IMR-90 (cell line): ENCODE results near the gene VGF. TPM values are rescaled to one million over a fixed set of nuclear protein-coding genes. Genes with fewer than 3 reads are reported as not detected.

Source experiments
- ATAC-seq: fragments of 200-7000 bp; cut with Tn5 transposase; 2 replicates; pipeline ENCODE4 v1.9.1; 2020; ENCODE audit warnings: low read depth, mild to moderate bottlenecking, moderate library complexity
- BruUV-seq: library from RNA; stranded (reverse); fragments of 400-500 nt; replicated peaks from 2 replicates; lab custom pipeline; 2021; lab: Mats Ljungman, UMichigan
- CTCF ChIA-PET: fragments of 300-600 bp; formaldehyde crosslinking; extraction: SDS; loops from one replicate; lab custom pipeline; 2021; ENCODE audit warnings: antibody characterized with exemption; lab: Yijun Ruan, JAX
- POLR2A ChIA-PET: fragments of 300-600 bp; sonication (Branson Sonifier 250); formaldehyde crosslinking; loops from one replicate; lab custom pipeline; 2022; ENCODE audit warnings: antibody characterized with exemption; ENCODE audit not compliant: unreplicated experiment; lab: Charles Lee
- DNase-seq: peaks from one replicate; pipeline ENCODE4 v3.0.0; 2013
- H2AFZ ChIP-seq: replicated peaks from 2 replicates; pipeline ENCODE3; 2013; ENCODE audit warnings: low read length, mild to moderate bottlenecking; ENCODE audit not compliant: poor library complexity
- H2AK5ac ChIP-seq: 2 replicates; pipeline ENCODE4 v1.6.1; 2013; ENCODE audit warnings: low read depth, low read length, inconsistent platforms
- H2AK9ac ChIP-seq: replicated peaks from 2 replicates; pipeline ENCODE3; 2013; ENCODE audit warnings: mild to moderate bottlenecking, low read depth, low read length, moderate library complexity; ENCODE audit not compliant: poor library complexity
- H2BK120ac ChIP-seq: 2 replicates; pipeline ENCODE4 v1.6.1; 2013; ENCODE audit warnings: low read depth, low read length, inconsistent platforms
- H2BK15ac ChIP-seq: 3 replicates; pipeline ENCODE4 v1.6.1; 2013; ENCODE audit warnings: low read depth, low read length, inconsistent platforms
- H2BK20ac ChIP-seq: 2 replicates; pipeline ENCODE4 v1.6.1; 2013; ENCODE audit warnings: low read depth, mild to moderate bottlenecking, inconsistent platforms, low read length, moderate library complexity
- H2BK5ac ChIP-seq: 2 replicates; pipeline ENCODE4 v1.6.1; 2013; ENCODE audit warnings: mild to moderate bottlenecking, low read depth, low read length, inconsistent platforms; ENCODE audit not compliant: poor library complexity, severe bottlenecking
- H3K14ac ChIP-seq: replicated peaks from 2 replicates; pipeline ENCODE4 v1.6.1; 2013; ENCODE audit warnings: low read depth, low read length, inconsistent platforms
- H3K18ac ChIP-seq: 2 replicates; pipeline ENCODE4 v1.6.1; 2013; ENCODE audit warnings: low read depth, low read length, control low read depth
- H3K23ac ChIP-seq: 2 replicates; pipeline ENCODE4 v1.6.1; 2013; ENCODE audit warnings: low read depth, low read length, inconsistent platforms
- H3K27ac ChIP-seq: 2 replicates; pipeline ENCODE4 v1.5.1; 2013; ENCODE audit warnings: mild to moderate bottlenecking, control low read depth, low read length; ENCODE audit not compliant: insufficient read depth
- H3K27me3 ChIP-seq: 2 replicates; pipeline ENCODE4 v1.6.1; 2013; ENCODE audit warnings: low read length; ENCODE audit not compliant: control insufficient read depth, insufficient read depth
- H3K36me3 ChIP-seq: 2 replicates; pipeline ENCODE4 v1.6.1; 2013; ENCODE audit warnings: low read length, mixed read lengths; ENCODE audit not compliant: control insufficient read depth, insufficient read depth
- H3K4ac ChIP-seq: 2 replicates; pipeline ENCODE4 v1.6.1; 2013; ENCODE audit warnings: low read depth, low read length, inconsistent platforms
- H3K4me1 ChIP-seq: 2 replicates; pipeline ENCODE4 v1.6.1; 2013; ENCODE audit warnings: low read length, mixed read lengths; ENCODE audit not compliant: control insufficient read depth, insufficient read depth
- H3K4me2 ChIP-seq: 2 replicates; pipeline ENCODE4 v1.6.1; 2013; ENCODE audit warnings: low read depth, mild to moderate bottlenecking, control low read depth, low read length, moderate library complexity
- H3K4me3 ChIP-seq: 2 replicates; pipeline ENCODE4 v1.5.1; 2013; ENCODE audit warnings: low read depth, mild to moderate bottlenecking, control low read depth, low read length, moderate library complexity; ENCODE audit not compliant: insufficient read depth
- H3K56ac ChIP-seq: 2 replicates; pipeline ENCODE4 v1.6.1; 2013; ENCODE audit warnings: low read length, inconsistent platforms; ENCODE audit not compliant: insufficient read depth; ENCODE audit errors: extremely low read depth
- H3K79me1 ChIP-seq, 2 experiments: 2 replicates each; pipeline ENCODE4 v1.6.1; 2013; ENCODE audit warnings: low read length in 2 of 2, inconsistent platforms in 1 of 2, low read depth in 1 of 2
- H3K9ac ChIP-seq: 2 replicates; pipeline ENCODE4 v1.6.1; 2013; ENCODE audit warnings: low read depth, low read length, control low read depth
- H3K9me1 ChIP-seq: 2 replicates; pipeline ENCODE4 v1.6.1; 2013; ENCODE audit warnings: low read length, inconsistent platforms; ENCODE audit not compliant: insufficient read depth
- H3K9me3 ChIP-seq: 2 replicates; pipeline ENCODE4 v1.6.1; 2013; ENCODE audit warnings: low read length; ENCODE audit not compliant: control insufficient read depth, insufficient read depth
- H4K20me1 ChIP-seq: 2 replicates; pipeline ENCODE4 v1.6.1; 2013; ENCODE audit warnings: low read length, inconsistent platforms; ENCODE audit not compliant: insufficient read depth
- H4K5ac ChIP-seq: 2 replicates; pipeline ENCODE4 v1.6.1; 2013; ENCODE audit warnings: mild to moderate bottlenecking, low read depth, low read length, control low read depth
- H4K8ac ChIP-seq, 2 experiments: 2 replicates each; pipeline ENCODE4 v1.6.1; 2013; ENCODE audit warnings: low read depth in 2 of 2, low read length in 2 of 2, control low read depth in 1 of 2, inconsistent platforms in 1 of 2
- H4K91ac ChIP-seq: 2 replicates; pipeline ENCODE4 v1.6.1; 2013; ENCODE audit warnings: low read depth, low read length, inconsistent platforms; ENCODE audit not compliant: insufficient read depth
- BHLHE40 ChIP-seq: fragments of 150-350 bp; IDR thresholded peaks from 2 replicates; pipeline ENCODE4 v1.6.1; 2016; ENCODE audit warnings: mild to moderate bottlenecking, low read depth, low read length
- CEBPB ChIP-seq: IDR thresholded peaks from 2 replicates; pipeline ENCODE4 v1.6.1; 2012; ENCODE audit warnings: low read depth, low read length, improper control_type of control experiment
- FOS ChIP-seq: fragments of 150-350 bp; IDR thresholded peaks from 2 replicates; pipeline ENCODE4 v1.6.1; 2016; ENCODE audit warnings: low read depth, low read length
- MAFK ChIP-seq: IDR thresholded peaks from 2 replicates; pipeline ENCODE4 v1.6.1; 2012; ENCODE audit warnings: low read depth, low read length, improper control_type of control experiment
- MAZ ChIP-seq: IDR thresholded peaks from 2 replicates; pipeline ENCODE4 v1.6.1; 2012; ENCODE audit warnings: low read depth, mild to moderate bottlenecking, low read length, improper control_type of control experiment, moderate library complexity, borderline replicate concordance
- NFE2L2 ChIP-seq: fragments of 150-350 bp; IDR thresholded peaks from 2 replicates; pipeline ENCODE4 v1.6.1; 2016; ENCODE audit warnings: low read depth, mild to moderate bottlenecking, low read length
- POLR2A ChIP-seq: IDR thresholded peaks from 2 replicates; pipeline ENCODE4 v1.6.1; 2012; ENCODE audit warnings: mild to moderate bottlenecking, low read depth, low read length
- RAD21 ChIP-seq: IDR thresholded peaks from 2 replicates; pipeline ENCODE4 v1.6.1; 2012; ENCODE audit warnings: low read length, improper control_type of control experiment
- RCOR1 ChIP-seq: IDR thresholded peaks from 2 replicates; pipeline ENCODE4 v1.6.1; 2012; ENCODE audit warnings: mild to moderate bottlenecking, low read length, improper control_type of control experiment; ENCODE audit not compliant: insufficient replicate concordance
- WGBS, 2 experiments: methylation state at CpG; one replicate each; pipeline versions ENCODE4 v1.1.5 to v1.1.7; 2013; ENCODE audit warnings: missing lambda C conversion rate in 2 of 2; ENCODE audit not compliant: insufficient read length in 1 of 2; ENCODE audit errors: extremely low coverage in 2 of 2; 5-methylcytosine and 5-hydroxymethylcytosine counted together
- dilution Hi-C: fragments of 300-500 bp; cut with HindIII; formaldehyde crosslinking; loops from one replicate; pipeline ENCODE4 v1.14.3; 2018; ENCODE audit warnings: low sequenced_read_pairs; ENCODE audit not compliant: unreplicated experiment
- in situ Hi-C: fragments of 300-500 bp; cut with MboI; formaldehyde crosslinking; loops from 3 replicates; pipeline ENCODE4 v1.14.3; 2019; ENCODE audit warnings: low sequenced_read_pairs, inconsistent platforms, mixed read lengths
- intact Hi-C: fragments of 100-400 bp; cut with micrococcal nuclease; formaldehyde crosslinking; loops from 2 replicates; pipeline ENCODE4 v1.10.0; 2022
- polyA plus RNA-seq, 3 experiments: library from polyadenylated mRNA; depleted of rRNA; stranded (reverse); fragments of >200 nt; gene quantifications; 2 replicates each; pipeline ENCODE4 v1.2.3, GENCODE V29; 2012; ENCODE audit warnings: low replicate concordance in 1 of 3
- total RNA-seq: library from RNA; depleted of rRNA; stranded (reverse); fragments of >200 nt; gene quantifications from 2 replicates; pipeline ENCODE4 v1.2.3, GENCODE V29; 2012
- TF ChIP-seq, protein P1 (sequence below): conservative IDR thresholded peaks from 2 replicates; pipeline ENCODE4 v1.5.1; 2012; ENCODE audit warnings: mild to moderate bottlenecking, low read depth, low read length, improper control_type of control experiment

The VGF gene
- total and polyA plus RNA-seq, 2 of the 4 experiments (the other 2 are of a cell fraction), result 0.18 to 0.50 TPM

DNA sequence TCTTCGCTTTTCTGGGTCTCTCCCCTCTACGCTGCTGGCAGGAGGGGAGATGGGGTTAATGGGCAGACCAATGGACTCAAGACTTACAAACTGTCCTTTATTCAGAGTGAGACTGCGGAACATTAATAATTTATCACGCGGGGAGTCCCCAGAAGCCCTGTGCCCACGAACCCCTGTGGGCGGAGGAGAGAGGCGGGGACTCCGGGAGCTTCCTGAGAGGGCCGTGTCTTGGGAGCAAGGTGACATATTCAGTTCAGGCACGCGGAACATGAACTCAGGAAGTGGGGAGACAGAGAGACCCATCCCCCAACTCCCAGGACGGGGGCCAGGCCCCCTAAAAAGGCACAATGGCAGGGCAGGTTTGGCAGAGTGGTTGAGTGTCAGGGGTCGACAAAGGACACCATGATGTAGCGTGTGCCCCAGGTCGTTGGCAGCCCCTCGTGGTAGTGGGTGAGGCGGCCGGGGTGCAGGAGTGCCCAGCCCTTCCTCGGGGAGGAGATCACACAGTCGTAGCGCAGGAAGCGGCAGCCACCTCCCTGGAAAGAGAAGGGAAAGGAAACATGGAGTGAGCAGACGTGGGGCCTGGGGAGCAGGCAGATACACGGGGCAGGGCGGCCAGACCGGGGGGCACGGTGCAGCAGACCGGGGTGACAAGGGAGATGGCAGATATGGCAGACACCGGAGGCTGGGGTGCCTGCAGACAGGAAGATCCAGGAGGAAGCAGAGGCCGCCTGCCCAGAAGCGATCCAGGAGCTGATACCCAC is 40.7 kb upstream of the VGF start:
- BruUV-seq, result no TSS peak
- H2AK9ac ChIP-seq, result peak overlapping the region; percentile 78
- dilution Hi-C loops (no loop called here), intact Hi-C loops (no loop called here), in situ Hi-C loops (no loop called here)
- H3K9me3 ChIP-seq, result no peaks in the 10 kb centered on the region
- H3K18ac ChIP-seq, result no peak overlapping the region
- 93% methylated on average over 21 of the region's 32 CpGs; no CpG with 5 or more reads in 1 of the 2 experiments for WGBS, 2 experiments
- H3K79me1 ChIP-seq, result no peaks in the 10 kb centered on the region
- TF ChIP-seq MAZ (no peak), RAD21 (no peak), NFE2L2 (no peak), RCOR1 (no peak), MAFK (no peak), POLR2A (no peak), FOS (no peak), CEBPB (no peak), BHLHE40 (no peak)
- TF ChIP-seq, protein P1, sequence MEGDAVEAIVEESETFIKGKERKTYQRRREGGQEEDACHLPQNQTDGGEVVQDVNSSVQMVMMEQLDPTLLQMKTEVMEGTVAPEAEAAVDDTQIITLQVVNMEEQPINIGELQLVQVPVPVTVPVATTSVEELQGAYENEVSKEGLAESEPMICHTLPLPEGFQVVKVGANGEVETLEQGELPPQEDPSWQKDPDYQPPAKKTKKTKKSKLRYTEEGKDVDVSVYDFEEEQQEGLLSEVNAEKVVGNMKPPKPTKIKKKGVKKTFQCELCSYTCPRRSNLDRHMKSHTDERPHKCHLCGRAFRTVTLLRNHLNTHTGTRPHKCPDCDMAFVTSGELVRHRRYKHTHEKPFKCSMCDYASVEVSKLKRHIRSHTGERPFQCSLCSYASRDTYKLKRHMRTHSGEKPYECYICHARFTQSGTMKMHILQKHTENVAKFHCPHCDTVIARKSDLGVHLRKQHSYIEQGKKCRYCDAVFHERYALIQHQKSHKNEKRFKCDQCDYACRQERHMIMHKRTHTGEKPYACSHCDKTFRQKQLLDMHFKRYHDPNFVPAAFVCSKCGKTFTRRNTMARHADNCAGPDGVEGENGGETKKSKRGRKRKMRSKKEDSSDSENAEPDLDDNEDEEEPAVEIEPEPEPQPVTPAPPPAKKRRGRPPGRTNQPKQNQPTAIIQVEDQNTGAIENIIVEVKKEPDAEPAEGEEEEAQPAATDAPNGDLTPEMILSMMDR, result no peak
- H3K9me1 ChIP-seq, result no peaks in the 10 kb centered on the region
- H2BK20ac ChIP-seq, result no peak overlapping the region
- H4K20me1 ChIP-seq, result no peaks in the 10 kb centered on the region
- ATAC-seq (no peak), DNase-seq (no peak)
- H2AFZ ChIP-seq, result no peak overlapping the region
- peaks cover 25% of the 10 kb centered on the region for H3K27me3 ChIP-seq
- peaks cover 34% of the 10 kb centered on the region for H3K36me3 ChIP-seq
- no peak overlapping the region for H4K8ac ChIP-seq
- no peak overlapping the region for H3K14ac ChIP-seq
- POLR2A ChIA-PET, result no interaction called here
- H2BK120ac ChIP-seq, result no peak overlapping the region
- no peak overlapping the region for H4K91ac ChIP-seq
- H4K5ac ChIP-seq, result no peak overlapping the region
- no peak overlapping the region for H2AK5ac ChIP-seq
- no peak overlapping the region for H3K9ac ChIP-seq
- CTCF ChIA-PET, result no interaction called here
- no peak overlapping the region for H2BK15ac ChIP-seq
- no peak overlapping the region for H3K23ac ChIP-seq
- no peaks in the 10 kb centered on the region for H3K4me1 ChIP-seq
- H3K27ac ChIP-seq, result no peak overlapping the region
- no peak overlapping the region for H3K4ac ChIP-seq
- no peak overlapping the region for H3K56ac ChIP-seq
- H2BK5ac ChIP-seq, result no peak overlapping the region
- H3K4me3 ChIP-seq, result no peak overlapping the region
- H3K4me2 ChIP-seq, result no peak overlapping the region
